Measurements from ENCODE around the gene RBKS. TPM values are rescaled to one million over a fixed set of nuclear protein-coding genes. Genes with fewer than 3 reads are reported as not detected.

RBKS gene
- total and polyA plus RNA-seq, 5 donors from 2014 or later: 3.7 to 25.3 (median 4.0) TPM

- Histone ChIP-seq H3K27ac (ENCODE audit: insufficient read depth, low read length, poor library complexity, severe bottlenecking) (no peak overlapping the region), H3K4me1 (ENCODE audit: control insufficient read depth, insufficient read depth, low read length, poor library complexity, severe bottlenecking) (no peaks in the 10 kb centered on the region), H3K9me3 (ENCODE audit: control insufficient read depth in 2 of 2, low read length in 2 of 2) (no peaks in the 10 kb centered on the region), H3K36me3 (ENCODE audit: control insufficient read depth, insufficient read depth, low read length) (no peaks in the 10 kb centered on the region), H3K27me3 (ENCODE audit: control insufficient read depth, insufficient read depth, low read length) (no peaks in the 10 kb centered on the region), H3K4me3 (ENCODE audit: low read depth, low read length) (no peak overlapping the region)
- Mint-ChIP-seq H3K27ac (no peak overlapping the region), H3K9me3 (no peaks in the 10 kb centered on the region), H3K4me1 (no peaks in the 10 kb centered on the region), H3K27me3 (no peaks in the 10 kb centered on the region), H3K36me3 (no peaks in the 10 kb centered on the region), H3K4me3 (no peak overlapping the region)
- ATAC-seq (ENCODE audit: low read depth in 2 of 2): no peak
- no peak for DNase-seq
Observed at GRCh38 chr2:27805180-27805579, 85.0 kb downstream of the RBKS start.

GRCh38 chr2:27804146-27804545, 86.0 kb downstream of the RBKS start:
- H3K36me3 Mint-ChIP-seq: no peaks in the 10 kb centered on the region
- no peaks in the 10 kb centered on the region for H3K4me1 Mint-ChIP-seq
- no peaks in the 10 kb centered on the region for H3K9me3 ChIP-seq (ENCODE audit: control insufficient read depth in 2 of 2, low read length in 2 of 2)
- no peak overlapping the region for H3K4me3 Mint-ChIP-seq
- no peak overlapping the region for H3K27ac ChIP-seq (ENCODE audit: insufficient read depth, low read length, poor library complexity, severe bottlenecking)
- H3K36me3 ChIP-seq (ENCODE audit: control insufficient read depth, insufficient read depth, low read length): no peaks in the 10 kb centered on the region
- no peaks in the 10 kb centered on the region for H3K4me1 ChIP-seq (ENCODE audit: control insufficient read depth, insufficient read depth, low read length, poor library complexity, severe bottlenecking)
- ATAC-seq (ENCODE audit: low read depth in 2 of 2) (no peak), DNase-seq (no peak)
- no peak overlapping the region for H3K4me3 ChIP-seq (ENCODE audit: low read depth, low read length)
- H3K27me3 Mint-ChIP-seq: no peaks in the 10 kb centered on the region
- H3K9me3 Mint-ChIP-seq: no peaks in the 10 kb centered on the region
- no peak overlapping the region for H3K27ac Mint-ChIP-seq
- no peaks in the 10 kb centered on the region for H3K27me3 ChIP-seq (ENCODE audit: control insufficient read depth, insufficient read depth, low read length)

GRCh38 chr2:27803046-27803445, 87.1 kb downstream of the RBKS start:
- peaks cover 5% of the 10 kb centered on the region for H3K36me3 Mint-ChIP-seq
- H3K27ac Mint-ChIP-seq: no peak overlapping the region

GRCh38 chr2:27802547-27802946, 87.6 kb downstream of the RBKS start:
- Mint-ChIP-seq H3K9me3 (no peaks in the 10 kb centered on the region), H3K4me3 (no peak overlapping the region), H3K36me3 (peaks cover 5% of the 10 kb centered on the region), H3K27me3 (no peaks in the 10 kb centered on the region), H3K4me1 (peaks cover 0 to under 1% (median 0%) of the 10 kb centered on the region in 4 donors), H3K27ac (no peak overlapping the region)
- H3K4me3 ChIP-seq (ENCODE audit: low read depth, low read length): no peak overlapping the region
- no peaks in the 10 kb centered on the region for H3K9me3 ChIP-seq (ENCODE audit: control insufficient read depth in 2 of 2, low read length in 2 of 2)
- H3K4me1 ChIP-seq (ENCODE audit: control insufficient read depth, insufficient read depth, low read length, poor library complexity, severe bottlenecking): no peaks in the 10 kb centered on the region
- ATAC-seq (ENCODE audit: low read depth in 2 of 2): no peak
- H3K27ac ChIP-seq (ENCODE audit: insufficient read depth, low read length, poor library complexity, severe bottlenecking): no peak overlapping the region
- no peaks in the 10 kb centered on the region for H3K27me3 ChIP-seq (ENCODE audit: control insufficient read depth, insufficient read depth, low read length)
- no peaks in the 10 kb centered on the region for H3K36me3 ChIP-seq (ENCODE audit: control insufficient read depth, insufficient read depth, low read length)
- DNase-seq: no peak

More at GRCh38 chr2:27803046-27803445, 87.1 kb downstream of the RBKS start:
- no peaks in the 10 kb centered on the region for H3K27me3 ChIP-seq (ENCODE audit: control insufficient read depth, insufficient read depth, low read length)
- no peak overlapping the region for H3K4me3 ChIP-seq (ENCODE audit: low read depth, low read length)
- Mint-ChIP-seq H3K4me1 (no peaks in the 10 kb centered on the region), H3K27me3 (no peaks in the 10 kb centered on the region), H3K9me3 (no peaks in the 10 kb centered on the region), H3K4me3 (no peak overlapping the region)
- H3K27ac ChIP-seq (ENCODE audit: insufficient read depth, low read length, poor library complexity, severe bottlenecking): no peak overlapping the region
- DNase-seq (no peak), ATAC-seq (ENCODE audit: low read depth in 2 of 2) (no peak)
- H3K9me3 ChIP-seq (ENCODE audit: control insufficient read depth in 2 of 2, low read length in 2 of 2): no peaks in the 10 kb centered on the region
- no peaks in the 10 kb centered on the region for H3K4me1 ChIP-seq (ENCODE audit: control insufficient read depth, insufficient read depth, low read length, poor library complexity, severe bottlenecking)
- H3K36me3 ChIP-seq (ENCODE audit: control insufficient read depth, insufficient read depth, low read length): no peaks in the 10 kb centered on the region

- H3K27me3 ChIP-seq (ENCODE audit: control insufficient read depth, insufficient read depth, low read length): no peaks in the 10 kb centered on the region
- no peak for DNase-seq
- H3K27ac ChIP-seq (ENCODE audit: insufficient read depth, low read length, poor library complexity, severe bottlenecking): no peak overlapping the region
- ATAC-seq (ENCODE audit: low read depth in 2 of 2): no peak
- Mint-ChIP-seq H3K36me3 (peaks cover 5% of the 10 kb centered on the region), H3K9me3 (no peaks in the 10 kb centered on the region), H3K27ac (no peak overlapping the region), H3K27me3 (no peaks in the 10 kb centered on the region), H3K4me1 (peaks cover 0 to 4% (median 0%) of the 10 kb centered on the region in 4 donors), H3K4me3 (no peak overlapping the region)
- H3K36me3 ChIP-seq (ENCODE audit: control insufficient read depth, insufficient read depth, low read length): no peaks in the 10 kb centered on the region
- no peak overlapping the region for H3K4me3 ChIP-seq (ENCODE audit: low read depth, low read length)
- H3K4me1 ChIP-seq (ENCODE audit: control insufficient read depth, insufficient read depth, low read length, poor library complexity, severe bottlenecking): no peaks in the 10 kb centered on the region
- no peaks in the 10 kb centered on the region for H3K9me3 ChIP-seq (ENCODE audit: control insufficient read depth in 2 of 2, low read length in 2 of 2)
Observed at GRCh38 chr2:27800856-27801255, 89.3 kb downstream of the RBKS start.

- ATAC-seq (ENCODE audit: low read depth in 2 of 2) (no peak), DNase-seq (no peak)
- no peaks in the 10 kb centered on the region for H3K4me1 ChIP-seq (ENCODE audit: control insufficient read depth, insufficient read depth, low read length, poor library complexity, severe bottlenecking)
- H3K9me3 ChIP-seq (ENCODE audit: control insufficient read depth in 2 of 2, low read length in 2 of 2): no peaks in the 10 kb centered on the region
- Mint-ChIP-seq H3K27me3 (no peaks in the 10 kb centered on the region), H3K27ac (no peak overlapping the region), H3K4me1 (peaks cover 0 to 5% (median 0%) of the 10 kb centered on the region in 4 donors), H3K36me3 (peaks cover 5% of the 10 kb centered on the region), H3K9me3 (no peaks in the 10 kb centered on the region), H3K4me3 (no peak overlapping the region)
- H3K27me3 ChIP-seq (ENCODE audit: control insufficient read depth, insufficient read depth, low read length): no peaks in the 10 kb centered on the region
- H3K36me3 ChIP-seq (ENCODE audit: control insufficient read depth, insufficient read depth, low read length): no peaks in the 10 kb centered on the region
- H3K27ac ChIP-seq (ENCODE audit: insufficient read depth, low read length, poor library complexity, severe bottlenecking): no peak overlapping the region
- no peak overlapping the region for H3K4me3 ChIP-seq (ENCODE audit: low read depth, low read length)
Observed at GRCh38 chr2:27799646-27800010, 90.6 kb downstream of the RBKS start.

- no peak overlapping the region for H3K27ac ChIP-seq (ENCODE audit: insufficient read depth, low read length, poor library complexity, severe bottlenecking)
- no peaks in the 10 kb centered on the region for H3K4me1 ChIP-seq (ENCODE audit: control insufficient read depth, insufficient read depth, low read length, poor library complexity, severe bottlenecking)
- Mint-ChIP-seq H3K4me1 (peaks cover 0 to 5% (median 0%) of the 10 kb centered on the region in 4 donors), H3K27me3 (no peaks in the 10 kb centered on the region), H3K4me3 (no peak overlapping the region), H3K36me3 (peaks cover 5% of the 10 kb centered on the region), H3K27ac (peak overlapping the region in 1 of 3 donors; percentile 1), H3K9me3 (no peaks in the 10 kb centered on the region)
- H3K4me3 ChIP-seq (ENCODE audit: low read depth, low read length): no peak overlapping the region
- ATAC-seq (ENCODE audit: low read depth in 2 of 2) (no peak), DNase-seq (no peak)
- no peaks in the 10 kb centered on the region for H3K27me3 ChIP-seq (ENCODE audit: control insufficient read depth, insufficient read depth, low read length)
- no peaks in the 10 kb centered on the region for H3K9me3 ChIP-seq (ENCODE audit: control insufficient read depth in 2 of 2, low read length in 2 of 2)
- no peaks in the 10 kb centered on the region for H3K36me3 ChIP-seq (ENCODE audit: control insufficient read depth, insufficient read depth, low read length)
Observed at GRCh38 chr2:27798948-27799645, 91.1 kb downstream of the RBKS start.

GRCh38 chr2:27798486-27798885, 91.7 kb downstream of the RBKS start:
- H3K36me3 ChIP-seq (ENCODE audit: control insufficient read depth, insufficient read depth, low read length): no peaks in the 10 kb centered on the region
- ATAC-seq (ENCODE audit: low read depth in 2 of 2): no peak
- H3K36me3 Mint-ChIP-seq: peaks cover 5% of the 10 kb centered on the region
- no peaks in the 10 kb centered on the region for H3K27me3 ChIP-seq (ENCODE audit: control insufficient read depth, insufficient read depth, low read length)
- no peak for DNase-seq
- H3K9me3 ChIP-seq (ENCODE audit: control insufficient read depth in 2 of 2, low read length in 2 of 2): no peaks in the 10 kb centered on the region
- H3K4me1 ChIP-seq (ENCODE audit: control insufficient read depth, insufficient read depth, low read length, poor library complexity, severe bottlenecking): no peaks in the 10 kb centered on the region
- H3K4me3 ChIP-seq (ENCODE audit: low read depth, low read length): no peak overlapping the region
- H3K27ac ChIP-seq (ENCODE audit: insufficient read depth, low read length, poor library complexity, severe bottlenecking): no peak overlapping the region
- H3K27ac Mint-ChIP-seq: peak overlapping the region in 1 of 3 donors; percentile 1
- no peaks in the 10 kb centered on the region for H3K27me3 Mint-ChIP-seq
- no peaks in the 10 kb centered on the region for H3K9me3 Mint-ChIP-seq
- no peak overlapping the region for H3K4me3 Mint-ChIP-seq
- H3K4me1 Mint-ChIP-seq: peaks cover 0 to 5% (median 0%) of the 10 kb centered on the region in 4 donors

All from CD4-positive, CD25-positive, alpha-beta regulatory T cell (primary cell).